Caco-2 (cell line): ENCODE data around the gene ADARB1. TPM values are rescaled to one million over a fixed set of nuclear protein-coding genes. Genes with fewer than 3 reads are reported as not detected.

Source experiments
- BruUV-seq: library from RNA; stranded (reverse); fragments of 400-500 nt; replicated peaks from 2 replicates; lab custom pipeline; 2021; lab: Mats Ljungman, UMichigan
- CTCF ChIA-PET: fragments of 300-600 bp; sonication (Branson Sonifier 250); formaldehyde crosslinking; loops from one replicate; lab custom pipeline; 2022; ENCODE audit warnings: antibody characterized with exemption; lab: Charles Lee
- POLR2A ChIA-PET: fragments of 300-600 bp; sonication (Branson Sonifier 250); formaldehyde crosslinking; loops from one replicate; lab custom pipeline; 2022; ENCODE audit warnings: antibody characterized with exemption; lab: Charles Lee
- DNase-seq, 2 experiments: peaks; one replicate each; pipeline versions ENCODE4 v3.0.0 to v3.0.0-alpha.2; 2020 to 2022
- H3K27me3 ChIP-seq: replicated peaks from 2 replicates; pipeline ENCODE4 v1.6.0; 2011; ENCODE audit warnings: low read length; ENCODE audit not compliant: control insufficient read depth, insufficient read depth
- H3K36me3 ChIP-seq: 2 replicates; pipeline ENCODE4 v1.5.1; 2011; ENCODE audit warnings: low read length; ENCODE audit not compliant: control insufficient read depth, insufficient read depth
- H3K4me1 ChIP-seq: fragments of 250-450 bp; sonication (Bioruptor Pico); 2 replicates; pipeline ENCODE4 v1.5.1; 2020; ENCODE audit warnings: mild to moderate bottlenecking
- H3K4me3 ChIP-seq: 2 replicates; pipeline ENCODE4 v1.5.1; 2011; ENCODE audit warnings: low read depth, mild to moderate bottlenecking, control low read depth, low read length
- H3K9me3 ChIP-seq: fragments of 250-450 bp; sonication (Bioruptor Pico); 2 replicates; pipeline ENCODE4 v1.5.1; 2020; ENCODE audit warnings: mild to moderate bottlenecking, moderate library complexity
- H3K27ac Mint-ChIP-seq: one replicate; pipeline ENCODE4 v1.8.0; 2022; ENCODE audit warnings: mixed read lengths; ENCODE audit not compliant: unreplicated experiment
- H3K27me3 Mint-ChIP-seq: one replicate; pipeline ENCODE4 v1.8.0; 2022; ENCODE audit warnings: mixed read lengths; ENCODE audit not compliant: insufficient read depth, unreplicated experiment
- H3K36me3 Mint-ChIP-seq: one replicate; pipeline ENCODE4 v1.8.0; 2022; ENCODE audit warnings: mild to moderate bottlenecking, mixed read lengths; ENCODE audit not compliant: insufficient read depth, unreplicated experiment
- H3K4me1 Mint-ChIP-seq: one replicate; pipeline ENCODE4 v1.8.0; 2022; ENCODE audit warnings: low read depth, mixed read lengths; ENCODE audit not compliant: unreplicated experiment
- H3K4me3 Mint-ChIP-seq: one replicate; pipeline ENCODE4 v1.8.0; 2022; ENCODE audit warnings: mild to moderate bottlenecking, moderate library complexity, mixed read lengths; ENCODE audit not compliant: unreplicated experiment
- H3K9me3 Mint-ChIP-seq: one replicate; pipeline ENCODE4 v1.8.0; 2022; ENCODE audit warnings: mixed read lengths; ENCODE audit not compliant: unreplicated experiment
- intact Hi-C: fragments of 100-400 bp; cut with micrococcal nuclease; formaldehyde crosslinking; loops from one replicate; pipeline ENCODE4 v1.10.0; 2022; ENCODE audit not compliant: unreplicated experiment
- total RNA-seq: library from RNA; stranded (reverse); gene quantifications from 2 replicates; pipeline ENCODE4 v1.2.3, GENCODE V29; 2022
- TF ChIP-seq, protein P1 (sequence below), 2 experiments: fragments of 200-600 bp in 1 of 2; IDR thresholded peaks; 1 replicate in 1 of 2; 2 replicates in 1 of 2; pipeline versions ENCODE4 v1.5.1 to v1.8.0; 2011 to 2022; ENCODE audit warnings: antibody characterized with exemption in 1 of 2, control low read depth in 1 of 2, inconsistent platforms in 1 of 2, low read depth in 1 of 2, low read length in 1 of 2, mild to moderate bottlenecking in 1 of 2, moderate library complexity in 1 of 2; ENCODE audit not compliant: insufficient read depth in 1 of 2, severe bottlenecking in 1 of 2, unreplicated experiment in 1 of 2

The ADARB1 gene
- total RNA-seq, 1 experiment from 2014 or later = 25.4 TPM

DNA sequence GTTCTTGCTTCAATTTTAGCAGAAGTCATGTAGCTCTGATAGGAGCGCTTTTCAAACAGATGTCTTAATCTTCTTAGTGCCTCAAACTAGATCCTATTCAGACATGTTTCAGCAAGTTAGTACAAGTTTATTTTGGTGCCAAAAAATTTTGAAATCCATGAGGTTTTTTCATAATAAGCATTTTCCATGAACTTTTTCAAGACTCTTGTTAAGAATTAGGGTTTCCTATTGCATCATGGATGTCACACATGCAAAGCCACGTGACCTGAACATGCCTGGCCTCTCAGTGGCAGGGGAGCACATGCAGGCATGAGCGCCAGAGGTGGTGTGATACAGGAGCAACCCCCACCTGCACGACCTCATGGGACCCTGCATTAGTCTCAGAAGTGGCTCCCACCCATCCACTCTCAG lies 145.7 kb downstream of the ADARB1 start:
- H3K27me3 ChIP-seq = no peaks in the 10 kb centered on the region
- no peak overlapping the region for H3K4me3 ChIP-seq
- intact Hi-C loops = no loop called here
- no peak for DNase-seq
- TF ChIP-seq, protein P1, sequence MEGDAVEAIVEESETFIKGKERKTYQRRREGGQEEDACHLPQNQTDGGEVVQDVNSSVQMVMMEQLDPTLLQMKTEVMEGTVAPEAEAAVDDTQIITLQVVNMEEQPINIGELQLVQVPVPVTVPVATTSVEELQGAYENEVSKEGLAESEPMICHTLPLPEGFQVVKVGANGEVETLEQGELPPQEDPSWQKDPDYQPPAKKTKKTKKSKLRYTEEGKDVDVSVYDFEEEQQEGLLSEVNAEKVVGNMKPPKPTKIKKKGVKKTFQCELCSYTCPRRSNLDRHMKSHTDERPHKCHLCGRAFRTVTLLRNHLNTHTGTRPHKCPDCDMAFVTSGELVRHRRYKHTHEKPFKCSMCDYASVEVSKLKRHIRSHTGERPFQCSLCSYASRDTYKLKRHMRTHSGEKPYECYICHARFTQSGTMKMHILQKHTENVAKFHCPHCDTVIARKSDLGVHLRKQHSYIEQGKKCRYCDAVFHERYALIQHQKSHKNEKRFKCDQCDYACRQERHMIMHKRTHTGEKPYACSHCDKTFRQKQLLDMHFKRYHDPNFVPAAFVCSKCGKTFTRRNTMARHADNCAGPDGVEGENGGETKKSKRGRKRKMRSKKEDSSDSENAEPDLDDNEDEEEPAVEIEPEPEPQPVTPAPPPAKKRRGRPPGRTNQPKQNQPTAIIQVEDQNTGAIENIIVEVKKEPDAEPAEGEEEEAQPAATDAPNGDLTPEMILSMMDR (IDR thresholded peaks at IDR 0.05; ENCODE audit: insufficient read depth in 1 of 2, low read depth in 1 of 2, low read length in 1 of 2, severe bottlenecking in 1 of 2, unreplicated experiment in 1 of 2) = no peak
- no peak overlapping the region for H3K4me3 Mint-ChIP-seq
- peaks cover 5% of the 10 kb centered on the region for H3K36me3 Mint-ChIP-seq
- no peaks in the 10 kb centered on the region for H3K36me3 ChIP-seq
- H3K9me3 Mint-ChIP-seq = peaks cover 30% of the 10 kb centered on the region
- no TSS peak for BruUV-seq
- H3K27ac Mint-ChIP-seq = no peak overlapping the region
- CTCF ChIA-PET = no interaction called here
- no peaks in the 10 kb centered on the region for H3K27me3 Mint-ChIP-seq
- POLR2A ChIA-PET = no interaction called here
- H3K4me1 ChIP-seq = no peaks in the 10 kb centered on the region
- H3K4me1 Mint-ChIP-seq = no peaks in the 10 kb centered on the region
- peaks cover 12% of the 10 kb centered on the region for H3K9me3 ChIP-seq

DNA sequence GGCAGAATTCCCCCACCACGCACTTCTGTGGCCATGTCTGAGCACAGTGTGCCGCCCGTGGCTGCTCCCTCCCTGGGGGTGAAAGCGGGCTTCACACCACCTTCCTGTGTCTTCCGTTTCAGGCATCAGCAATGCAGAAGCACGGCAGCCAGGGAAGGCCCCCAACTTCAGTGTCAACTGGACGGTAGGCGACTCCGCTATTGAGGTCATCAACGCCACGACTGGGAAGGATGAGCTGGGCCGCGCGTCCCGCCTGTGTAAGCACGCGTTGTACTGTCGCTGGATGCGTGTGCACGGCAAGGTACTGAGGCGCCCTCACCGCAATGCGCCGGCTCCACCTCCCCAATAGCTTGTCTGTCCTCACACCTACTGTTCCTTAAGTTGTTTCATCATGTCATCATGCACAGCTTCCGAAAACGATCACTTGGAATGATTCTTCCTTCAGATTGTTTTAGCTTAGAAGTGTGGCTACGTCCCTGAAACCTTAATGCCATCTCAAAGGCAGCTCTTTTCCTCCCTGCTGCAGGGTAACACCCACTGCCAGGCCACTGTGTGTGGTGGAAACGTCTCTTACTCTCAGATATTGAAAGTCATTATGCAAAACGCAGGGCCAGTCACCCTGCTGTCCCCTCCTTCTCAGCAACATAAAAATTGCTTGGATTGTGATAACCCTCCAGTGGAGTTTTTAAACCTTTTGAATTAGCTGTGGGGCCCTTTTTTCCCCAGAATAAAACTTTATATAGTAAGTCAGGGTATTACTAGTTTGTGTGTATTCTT lies 146.5 kb downstream of the ADARB1 start:
- no peak for DNase-seq
- Histone ChIP-seq H3K36me3 (no peaks in the 10 kb centered on the region), H3K4me3 (no peak overlapping the region), H3K27me3 (no peaks in the 10 kb centered on the region), H3K4me1 (no peaks in the 10 kb centered on the region), H3K9me3 (peaks cover 12% of the 10 kb centered on the region)
- Mint-ChIP-seq H3K4me3 (no peak overlapping the region), H3K36me3 (peaks cover 5% of the 10 kb centered on the region), H3K4me1 (no peaks in the 10 kb centered on the region), H3K27ac (no peak overlapping the region), H3K27me3 (no peaks in the 10 kb centered on the region), H3K9me3 (peaks cover 30% of the 10 kb centered on the region)
- TF ChIP-seq, protein P1 (IDR thresholded peaks at IDR 0.05; ENCODE audit: insufficient read depth in 1 of 2, low read depth in 1 of 2, low read length in 1 of 2, severe bottlenecking in 1 of 2, unreplicated experiment in 1 of 2) = no peak
- intact Hi-C loops = no loop called here
- POLR2A ChIA-PET = no interaction called here
- no TSS peak for BruUV-seq
- CTCF ChIA-PET = no interaction called here

DNA sequence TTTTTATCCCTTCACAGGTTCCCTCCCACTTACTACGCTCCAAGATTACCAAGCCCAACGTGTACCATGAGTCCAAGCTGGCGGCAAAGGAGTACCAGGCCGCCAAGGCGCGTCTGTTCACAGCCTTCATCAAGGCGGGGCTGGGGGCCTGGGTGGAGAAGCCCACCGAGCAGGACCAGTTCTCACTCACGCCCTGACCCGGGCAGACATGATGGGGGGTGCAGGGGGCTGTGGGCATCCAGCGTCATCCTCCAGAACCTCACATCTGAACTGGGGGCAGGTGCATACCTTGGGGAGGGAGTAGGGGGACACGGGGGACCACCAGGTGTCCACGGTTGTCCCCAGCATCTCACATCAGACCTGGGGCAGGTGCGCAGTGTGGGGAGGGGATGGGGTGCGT lies 147.6 kb downstream of the ADARB1 start:
- CTCF ChIA-PET = no interaction called here
- H3K9me3 ChIP-seq = peaks cover 6% of the 10 kb centered on the region

More for the DNA sequence above, 147.6 kb downstream of the ADARB1 start:
- Mint-ChIP-seq H3K4me1 (no peaks in the 10 kb centered on the region), H3K9me3 (peaks cover 19% of the 10 kb centered on the region), H3K27ac (no peak overlapping the region), H3K4me3 (no peak overlapping the region), H3K27me3 (no peaks in the 10 kb centered on the region), H3K36me3 (peaks cover 4% of the 10 kb centered on the region)
- DNase-seq = no peak
- Histone ChIP-seq H3K36me3 (no peaks in the 10 kb centered on the region), H3K4me1 (no peaks in the 10 kb centered on the region), H3K27me3 (no peaks in the 10 kb centered on the region), H3K4me3 (no peak overlapping the region)
- TF ChIP-seq, protein P1 (IDR thresholded peaks at IDR 0.05; ENCODE audit: insufficient read depth in 1 of 2, low read depth in 1 of 2, low read length in 1 of 2, severe bottlenecking in 1 of 2, unreplicated experiment in 1 of 2) = no peak
- intact Hi-C loops = no loop called here
- BruUV-seq = no TSS peak
- POLR2A ChIA-PET = no interaction called here
